Liver (tissue), 9 donors: ENCODE measurements around the gene NKAIN2. TPM values are rescaled to one million over a fixed set of nuclear protein-coding genes. Genes with fewer than 3 reads are reported as not detected.

Source experiments
- DNase-seq: peaks from one replicate; pipeline ENCODE4 v3.0.0-alpha.2; 2017; ENCODE audit warnings: low spot score
- H3K27ac ChIP-seq, 2 donors: one replicate each; pipeline ENCODE4 v1.7.0; 2013; ENCODE audit warnings: inconsistent platforms in 2 of 2, low read length in 2 of 2, control low read depth in 1 of 2, low read depth in 1 of 2, mild to moderate bottlenecking in 1 of 2
- H3K27me3 ChIP-seq, 4 donors: one replicate each; pipeline versions ENCODE4 v1.6.1 to v1.7.0; 2013; ENCODE audit warnings: low read length in 3 of 4, inconsistent platforms in 1 of 4, mild to moderate bottlenecking in 1 of 4, moderate library complexity in 1 of 4; ENCODE audit not compliant: control insufficient read depth in 4 of 4, insufficient read depth in 4 of 4
- H3K36me3 ChIP-seq, 4 donors: one replicate each; pipeline versions ENCODE4 v1.6.1 to v1.7.0; 2013; ENCODE audit warnings: low read length in 3 of 4, mild to moderate bottlenecking in 3 of 4, low read depth in 1 of 4, moderate library complexity in 1 of 4; ENCODE audit not compliant: control insufficient read depth in 4 of 4, insufficient read depth in 3 of 4
- H3K4me1 ChIP-seq, 4 donors: one replicate each; pipeline versions ENCODE4 v1.6.1 to v1.7.0; 2013; ENCODE audit warnings: low read length in 3 of 4, mild to moderate bottlenecking in 3 of 4, moderate library complexity in 1 of 4; ENCODE audit not compliant: control insufficient read depth in 4 of 4, insufficient read depth in 4 of 4
- H3K4me3 ChIP-seq, 3 donors: one replicate each; pipeline versions ENCODE4 v1.6.1 to v1.7.0; 2013; ENCODE audit warnings: low read length in 3 of 3, control low read depth in 1 of 3, low read depth in 1 of 3, mild to moderate bottlenecking in 1 of 3
- H3K9ac ChIP-seq, 2 donors: one replicate each; pipeline ENCODE4 v1.7.0; 2013; ENCODE audit warnings: low read length in 2 of 2, mild to moderate bottlenecking in 2 of 2, moderate library complexity in 2 of 2, control low read depth in 1 of 2, low read depth in 1 of 2
- H3K9me3 ChIP-seq, 4 donors: one replicate each; pipeline versions ENCODE4 v1.6.1 to v1.7.0; 2013; ENCODE audit warnings: low read length in 3 of 4; ENCODE audit not compliant: control insufficient read depth in 4 of 4
- EGR1 ChIP-seq, 2 donors: IDR thresholded peaks; 2 replicates each; pipeline ENCODE4 v1.6.1; 2016 to 2018; ENCODE audit warnings: antibody characterized with exemption in 2 of 2, low read depth in 2 of 2
- FOXA2 ChIP-seq: IDR thresholded peaks from 2 replicates; pipeline ENCODE4 v1.6.1; 2016; ENCODE audit warnings: antibody characterized with exemption
- GABPA ChIP-seq, 2 donors: IDR thresholded peaks in 1 of 2; conservative IDR thresholded peaks in 1 of 2; 2 replicates each; pipeline ENCODE4 v1.6.1; 2016; ENCODE audit warnings: antibody characterized with exemption in 2 of 2, mild to moderate bottlenecking in 1 of 2, moderate library complexity in 1 of 2
- HNF4A ChIP-seq, 2 donors: conservative IDR thresholded peaks; 2 replicates each; pipeline ENCODE4 v1.6.1; 2016; ENCODE audit warnings: antibody characterized with exemption in 2 of 2, mild to moderate bottlenecking in 2 of 2
- HNF4G ChIP-seq: IDR thresholded peaks from 2 replicates; pipeline ENCODE4 v1.6.1; 2016; ENCODE audit warnings: antibody characterized with exemption
- JUND ChIP-seq, 2 donors: IDR thresholded peaks; 2 replicates each; pipeline ENCODE4 v1.6.1; 2016; ENCODE audit warnings: antibody characterized with exemption in 2 of 2
- MAX ChIP-seq: IDR thresholded peaks from 2 replicates; pipeline ENCODE4 v1.6.1; 2016; ENCODE audit warnings: antibody characterized with exemption
- NR2F2 ChIP-seq: IDR thresholded peaks from 2 replicates; pipeline ENCODE4 v1.6.1; 2016; ENCODE audit warnings: antibody characterized with exemption
- REST ChIP-seq: IDR thresholded peaks from 2 replicates; pipeline ENCODE4 v1.6.1; 2016; ENCODE audit warnings: antibody characterized with exemption, mild to moderate bottlenecking
- RXRA ChIP-seq, 2 donors: IDR thresholded peaks; 2 replicates each; pipeline ENCODE4 v1.6.1; 2017 to 2018; ENCODE audit warnings: antibody characterized with exemption in 2 of 2, mild to moderate bottlenecking in 1 of 2
- SP1 ChIP-seq: IDR thresholded peaks from 2 replicates; pipeline ENCODE4 v1.6.1; 2018; ENCODE audit warnings: antibody characterized with exemption, mild to moderate bottlenecking
- ZBTB33 ChIP-seq: IDR thresholded peaks from 2 replicates; pipeline ENCODE4 v1.6.1; 2016; ENCODE audit warnings: antibody characterized with exemption
- WGBS: extraction: QIAGEN DNeasy Blood & Tissue Kit; methylation state at CpG from one replicate; pipeline ENCODE4 v1.1.7; 2013; 5-methylcytosine and 5-hydroxymethylcytosine counted together
- polyA plus RNA-seq, 2 donors: library from polyadenylated mRNA; stranded (reverse) in 1 of 2; unstranded in 1 of 2; fragments of 200-250 nt in 1 of 2; fragments of >200 nt in 1 of 2; fragmentation: Nextera tagmentation in 1 of 2; extraction: Ambion mirVana in 1 of 2; gene quantifications; one replicate each; pipeline versions ENCODE4 v1.2.1 to v1.2.3, GENCODE V29; 2013 to 2015
- total RNA-seq, 2 donors: library from RNA; depleted of rRNA; stranded (reverse); fragments of >200 nt; gene quantifications; one replicate each; pipeline ENCODE4 v1.2.3, GENCODE V29; 2014
- donor health status: healthy.
- donor health status: healthy.
- donor health status: healthy.
- donor health status: healthy.
- donor health status: healthy.

Gene NKAIN2
- total and polyA plus RNA-seq, 4 donors = 0.05 to 0.14 TPM; not detected in 2

GRCh38 chr6:124800222-124800621 lies 996.6 kb downstream of the NKAIN2 start:
- 87% methylated on average over 6 of the region's 6 CpGs for WGBS
- H3K27me3 ChIP-seq = no peaks in the 10 kb centered on the region
- DNase-seq = no peak
- no peaks in the 10 kb centered on the region for H3K4me1 ChIP-seq
- no peaks in the 10 kb centered on the region for H3K9me3 ChIP-seq
- TF ChIP-seq RXRA (IDR thresholded peaks at IDR 0.05) (no peak), ZBTB33 (no peak), HNF4A (conservative IDR thresholded peaks at IDR 0.05) (no peak), REST (no peak), HNF4G (no peak), FOXA2 (no peak), EGR1 (IDR thresholded peaks at IDR 0.05; ENCODE audit: low read depth in 2 of 2) (no peak), GABPA (IDR thresholded peaks at IDR 0.05 in 1 of 2, conservative IDR thresholded peaks at IDR 0.05 in 1 of 2) (no peak), NR2F2 (no peak)
- H3K9ac ChIP-seq = no peak overlapping the region
- H3K36me3 ChIP-seq = no peaks in the 10 kb centered on the region
- no peak overlapping the region for H3K27ac ChIP-seq
- H3K4me3 ChIP-seq = no peak overlapping the region

- H3K4me1 ChIP-seq = no peaks in the 10 kb centered on the region
- no peak overlapping the region for H3K9ac ChIP-seq
- no peaks in the 10 kb centered on the region for H3K36me3 ChIP-seq
- WGBS = 81% methylated on average over 2 of the region's 2 CpGs
- no peaks in the 10 kb centered on the region for H3K9me3 ChIP-seq
- no peak overlapping the region for H3K27ac ChIP-seq
- no peak for DNase-seq
- H3K27me3 ChIP-seq = no peaks in the 10 kb centered on the region
- TF ChIP-seq ZBTB33 = no peak
- no peak for TF ChIP-seq JUND (IDR thresholded peaks at IDR 0.05)
- TF ChIP-seq SP1 = no peak
- TF ChIP-seq RXRA (IDR thresholded peaks at IDR 0.05) = no peak
- TF ChIP-seq HNF4G = no peak
- TF ChIP-seq FOXA2 = no peak
- TF ChIP-seq MAX = no peak
- no peak overlapping the region for H3K4me3 ChIP-seq
Observed at GRCh38 chr6:124812067-124812466, 1008.4 kb downstream of the NKAIN2 start.
